Measurements from ENCODE around the gene ACKR1. TPM values are rescaled to one million over a fixed set of nuclear protein-coding genes. Genes with fewer than 3 reads are reported as not detected.
A peak's percentile ranks its signal among the peaks of the same experiment; 100 is the strongest.

Gene ACKR1
- not detected for polyA plus RNA-seq

- Mint-ChIP-seq H3K27ac (no peak within 1 kb of the TSS), H3K27me3 (ENCODE audit: low read depth in 3 of 3) (peaks cover 4 to 26% (median 7%) of the 10 kb centered on the region in 3 donors), H3K9me3 (no peaks in the 10 kb centered on the region), H3K36me3 (no peaks in the 10 kb centered on the region), H3K4me3 (no peak within 1 kb of the TSS), H3K4me1 (peaks cover 4 to 6% of the 10 kb centered on the region in 2 donors)
- no peak for DNase-seq
Measured at GRCh38 chr1:159204161-159205141, at the start of gene ACKR1. Gene ACKR1 (plus strand): TSS chr1:159204875. CDS start chr1:159204960, 85 bp downstream.

DNA sequence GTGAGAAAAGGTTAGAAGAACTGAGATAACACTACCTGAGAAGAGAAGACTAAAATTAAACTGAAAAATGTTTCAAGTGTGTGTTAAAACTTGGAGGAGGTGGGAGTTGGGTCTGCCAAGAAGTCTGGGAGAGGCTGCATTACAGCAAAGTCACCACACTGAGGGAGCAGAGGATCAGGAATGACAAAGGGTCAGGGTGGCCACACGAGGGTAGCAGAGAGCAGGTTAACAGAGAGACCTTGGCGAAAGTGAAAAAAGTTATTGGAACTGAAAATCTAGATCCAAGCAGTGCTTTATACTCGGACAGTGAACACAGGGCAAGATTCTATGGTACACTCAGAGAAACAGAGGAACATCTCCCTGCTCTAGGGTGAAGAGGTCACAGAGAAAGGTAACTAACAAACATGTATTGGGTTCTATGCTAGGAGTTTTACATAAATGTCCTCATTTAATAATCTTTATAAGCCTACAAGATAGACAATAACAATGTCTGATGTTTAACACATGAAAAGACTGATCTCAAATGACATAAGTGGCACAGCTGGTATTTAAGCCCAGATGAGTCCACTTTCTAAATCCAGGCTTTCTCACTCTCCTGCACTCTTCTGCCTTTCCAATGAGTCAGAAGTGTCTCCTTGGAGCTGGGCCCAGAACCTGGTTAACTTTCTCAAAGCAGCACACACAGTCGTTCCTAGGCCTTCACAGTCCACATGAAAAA lies 43.5 kb upstream of the ACKR1 start:
- Mint-ChIP-seq H3K4me3 (no peak overlapping the region), H3K27me3 (ENCODE audit: low read depth in 3 of 3) (peaks cover 1 to 9% (median 6%) of the 10 kb centered on the region in 3 donors), H3K36me3 (no peaks in the 10 kb centered on the region), H3K9me3 (no peaks in the 10 kb centered on the region), H3K4me1 (peaks cover 0 to 6% of the 10 kb centered on the region in 2 donors), H3K27ac (no peak overlapping the region)
- peak; percentile 40 to 57 (median 53) for DNase-seq

- peaks cover 0 to 6% of the 10 kb centered on the region in 2 donors for H3K4me1 Mint-ChIP-seq
- H3K36me3 Mint-ChIP-seq: no peaks in the 10 kb centered on the region
- no peaks in the 10 kb centered on the region for H3K9me3 Mint-ChIP-seq
- H3K4me3 Mint-ChIP-seq: no peak overlapping the region
- H3K27me3 Mint-ChIP-seq (ENCODE audit: low read depth in 3 of 3): peaks cover 1 to 9% (median 6%) of the 10 kb centered on the region in 3 donors
- DNase-seq: no peak
- H3K27ac Mint-ChIP-seq: no peak overlapping the region
Measured at GRCh38 chr1:159161719-159162026, 43.0 kb upstream of the ACKR1 start.

GRCh38 chr1:159162516-159163265 lies 42.0 kb upstream of the ACKR1 start:
- H3K9me3 Mint-ChIP-seq: no peaks in the 10 kb centered on the region
- DNase-seq: no peak

DNA sequence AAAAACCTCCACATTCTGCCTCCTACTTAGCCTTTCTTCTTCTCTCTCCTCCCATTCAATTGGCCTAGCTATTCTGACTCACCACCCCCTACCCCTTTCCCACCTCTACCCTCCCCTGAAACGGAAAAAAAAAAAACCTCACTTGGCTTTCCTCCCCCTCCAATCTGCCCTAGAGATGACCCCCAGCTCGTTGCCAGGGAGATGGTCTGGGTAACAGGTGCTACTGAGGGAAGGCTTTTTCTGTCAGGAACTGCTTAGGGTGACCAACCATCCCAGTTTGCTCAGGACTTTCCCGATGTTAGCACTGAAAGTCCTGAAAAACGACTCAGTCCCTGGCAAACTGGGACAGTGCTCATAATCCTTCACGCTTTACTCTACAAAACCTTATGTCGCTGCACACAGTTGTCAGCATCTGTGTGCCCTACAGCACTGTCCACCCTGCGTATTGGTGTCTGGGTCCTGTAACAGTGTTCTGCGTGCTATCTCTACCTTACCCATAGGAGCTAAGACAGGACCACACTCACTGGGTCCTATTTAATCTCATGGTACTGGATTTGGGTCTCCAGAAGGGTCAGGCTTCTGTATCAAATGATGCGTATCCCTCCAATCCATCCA lies 41.0 kb upstream of the ACKR1 start:
- Mint-ChIP-seq H3K27ac (no peak overlapping the region), H3K4me1 (peaks cover 0 to 6% of the 10 kb centered on the region in 2 donors), H3K9me3 (no peaks in the 10 kb centered on the region), H3K4me3 (no peak overlapping the region), H3K36me3 (no peaks in the 10 kb centered on the region), H3K27me3 (ENCODE audit: low read depth in 3 of 3) (peaks cover 1 to 18% (median 5%) of the 10 kb centered on the region in 3 donors)
- no peak for DNase-seq

More at GRCh38 chr1:159162516-159163265, 42.0 kb upstream of the ACKR1 start:
- Mint-ChIP-seq H3K27ac (peak overlapping the region in 1 of 6 donors; percentile 55), H3K4me3 (no peak overlapping the region), H3K27me3 (ENCODE audit: low read depth in 3 of 3) (peaks cover 1 to 11% (median 4%) of the 10 kb centered on the region in 3 donors), H3K4me1 (peaks cover 0 to 6% of the 10 kb centered on the region in 2 donors), H3K36me3 (no peaks in the 10 kb centered on the region)

DNA sequence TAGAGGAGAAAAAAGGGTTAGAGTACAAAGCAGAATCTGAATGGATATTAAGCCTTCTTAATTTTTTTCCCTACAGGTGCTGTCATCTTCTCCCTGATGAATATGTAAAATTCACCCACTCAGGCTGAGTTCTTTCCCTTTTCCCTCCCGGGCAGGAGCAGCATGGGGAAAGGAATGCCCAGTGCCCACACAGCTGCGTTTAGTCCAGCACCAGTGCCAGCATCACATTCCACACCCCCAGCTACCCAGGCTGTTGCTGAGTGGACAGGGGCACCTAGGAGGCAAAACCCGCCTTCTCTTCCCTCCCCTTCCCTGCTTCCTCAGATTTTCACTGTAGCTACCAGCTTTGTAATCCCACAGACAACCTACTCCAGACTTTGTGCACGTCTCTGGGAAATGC lies 36.6 kb upstream of the ACKR1 start:
- H3K27ac Mint-ChIP-seq: no peak overlapping the region
- H3K36me3 Mint-ChIP-seq: no peaks in the 10 kb centered on the region
- no peaks in the 10 kb centered on the region for H3K9me3 Mint-ChIP-seq
- DNase-seq: no peak
- peaks cover 0 to 3% of the 10 kb centered on the region in 2 donors for H3K4me1 Mint-ChIP-seq
- peaks cover 7 to 17% (median 12%) of the 10 kb centered on the region in 3 donors for H3K27me3 Mint-ChIP-seq (ENCODE audit: low read depth in 3 of 3)
- no peak overlapping the region for H3K4me3 Mint-ChIP-seq

DNA sequence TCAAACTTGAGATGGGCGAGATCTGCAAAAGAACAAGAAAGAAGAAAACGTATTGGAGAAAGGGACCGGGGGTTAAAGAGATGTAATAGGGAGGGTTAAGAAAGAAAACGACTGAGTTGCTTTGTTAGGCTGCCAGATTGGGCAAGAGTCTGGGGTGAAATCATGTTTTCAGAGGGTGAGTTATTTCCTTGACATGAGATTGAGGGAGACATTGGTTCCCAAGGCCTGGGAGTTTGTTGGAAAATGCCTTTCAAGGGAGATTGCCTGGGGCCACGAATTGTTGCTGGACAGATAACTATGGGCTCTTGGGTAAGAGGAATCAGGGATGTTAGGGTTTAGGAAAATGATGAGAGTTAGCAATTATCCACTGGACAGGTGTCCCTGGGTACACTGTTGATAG lies 34.0 kb upstream of the ACKR1 start:
- Mint-ChIP-seq H3K27me3 (ENCODE audit: low read depth in 3 of 3) (peaks cover 12 to 29% (median 14%) of the 10 kb centered on the region in 3 donors), H3K4me3 (no peak overlapping the region)

DNA sequence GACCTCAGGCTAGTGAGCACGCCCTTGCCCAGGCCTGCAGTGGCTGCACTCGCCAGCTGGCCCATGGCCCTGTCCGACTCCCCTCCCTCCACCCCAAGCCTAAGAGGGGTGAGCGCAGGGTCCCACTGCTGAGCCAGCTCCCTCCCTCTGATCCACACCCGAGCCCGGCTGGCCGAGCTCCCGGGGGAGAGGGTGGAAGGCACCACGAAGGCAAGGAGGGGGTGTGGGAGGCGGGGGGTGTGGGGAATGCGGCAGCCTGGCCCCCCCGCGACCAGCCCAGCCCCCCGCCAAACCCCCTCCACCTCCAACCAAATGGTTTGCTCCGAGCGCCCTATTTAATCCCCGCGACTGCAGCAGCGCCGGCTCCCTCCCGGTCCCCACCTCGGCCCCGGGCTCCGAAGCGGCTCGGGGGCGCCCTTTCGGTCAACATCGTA lies 33.4 kb upstream of the ACKR1 start, which contains the start of gene CADM3:
Gene CADM3 (plus strand): TSS at position 362 of the 434 bp plus-strand sequence. CDS start 151 bp downstream, outside the sequence.
- Mint-ChIP-seq H3K27me3 (ENCODE audit: low read depth in 3 of 3) (peaks cover 12 to 29% (median 14%) of the 10 kb centered on the region in 3 donors), H3K4me3 (peak within 1 kb of the TSS in 1 of 5 donors; percentile 19)

More for the DNA sequence above, 34.0 kb upstream of the ACKR1 start:
- no peak for DNase-seq
- Mint-ChIP-seq H3K9me3 (no peaks in the 10 kb centered on the region), H3K36me3 (no peaks in the 10 kb centered on the region), H3K4me1 (peaks cover 0 to 3% of the 10 kb centered on the region in 2 donors), H3K27ac (no peak overlapping the region)

GRCh38 chr1:159171688-159172501 lies 32.8 kb upstream of the ACKR1 start:
- Mint-ChIP-seq H3K4me3 (peak overlapping the region in 1 of 5 donors; percentile 19), H3K27ac (no peak overlapping the region), H3K9me3 (no peaks in the 10 kb centered on the region), H3K4me1 (peaks cover 0 to 3% of the 10 kb centered on the region in 2 donors), H3K36me3 (no peaks in the 10 kb centered on the region), H3K27me3 (ENCODE audit: low read depth in 3 of 3) (peaks cover 12 to 29% (median 14%) of the 10 kb centered on the region in 3 donors)
- no peak for DNase-seq

More for the DNA sequence above, 33.4 kb upstream of the ACKR1 start, which contains the start of gene CADM3:
- H3K9me3 Mint-ChIP-seq: no peaks in the 10 kb centered on the region
- H3K4me1 Mint-ChIP-seq: peaks cover 0 to 3% of the 10 kb centered on the region in 2 donors
- H3K27ac Mint-ChIP-seq: no peak within 1 kb of the TSS
- DNase-seq: no peak
- H3K36me3 Mint-ChIP-seq: no peaks in the 10 kb centered on the region

- no peak overlapping the region for H3K4me3 Mint-ChIP-seq
Measured at GRCh38 chr1:159172614-159173291, 31.9 kb upstream of the ACKR1 start.

DNA sequence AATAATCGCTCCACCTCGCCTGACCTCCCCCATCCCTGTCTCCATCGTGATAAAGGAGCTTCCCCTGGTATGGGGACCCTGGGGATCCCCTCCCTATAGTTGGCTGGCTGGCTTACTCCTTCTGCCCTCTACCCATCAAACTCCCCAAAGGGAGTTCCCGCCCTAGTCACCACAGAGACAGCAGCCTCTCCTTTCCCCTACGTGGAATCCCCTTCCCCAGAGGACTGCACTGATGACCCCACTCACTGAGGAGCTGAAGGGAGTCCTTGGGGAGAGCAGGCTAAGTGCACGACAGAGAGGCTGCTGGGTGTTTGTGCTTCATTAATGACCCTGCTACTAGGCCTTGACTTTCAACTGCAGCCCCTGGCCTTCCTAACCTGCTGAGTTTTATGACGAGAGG lies 31.4 kb upstream of the ACKR1 start:
- Mint-ChIP-seq H3K36me3 (no peaks in the 10 kb centered on the region), H3K27me3 (ENCODE audit: low read depth in 3 of 3) (peaks cover 9 to 21% (median 17%) of the 10 kb centered on the region in 3 donors), H3K4me3 (no peak overlapping the region), H3K27ac (no peak overlapping the region), H3K9me3 (no peaks in the 10 kb centered on the region), H3K4me1 (peaks cover 0 to 3% of the 10 kb centered on the region in 2 donors)
- no peak for DNase-seq

More at GRCh38 chr1:159172614-159173291, 31.9 kb upstream of the ACKR1 start:
- Mint-ChIP-seq H3K4me1 (peaks cover 0 to 3% of the 10 kb centered on the region in 2 donors), H3K36me3 (no peaks in the 10 kb centered on the region), H3K27me3 (ENCODE audit: low read depth in 3 of 3) (peaks cover 9 to 26% (median 17%) of the 10 kb centered on the region in 3 donors), H3K27ac (no peak overlapping the region), H3K9me3 (no peaks in the 10 kb centered on the region)
- no peak for DNase-seq

GRCh38 chr1:159175571-159175970 lies 29.1 kb upstream of the ACKR1 start:
- Mint-ChIP-seq H3K27ac (no peak overlapping the region), H3K4me3 (no peak overlapping the region), H3K27me3 (ENCODE audit: low read depth in 3 of 3) (peaks cover 10 to 24% (median 17%) of the 10 kb centered on the region in 3 donors), H3K4me1 (peaks cover 0 to 1% of the 10 kb centered on the region in 2 donors), H3K9me3 (no peaks in the 10 kb centered on the region), H3K36me3 (no peaks in the 10 kb centered on the region)
- no peak for DNase-seq

All from immature natural killer cell (primary cell).